CD4-positive, alpha-beta T cell treated with Interleukin-17A for 4 hours (primary cell): Measurements from ENCODE around the gene RCOR1.
"Not testable (repeated sequence)": the region's sequence is repeated elsewhere in the genome, so short reads cannot be mapped to it uniquely, and the experiment has no call there.

Experiments used
- DNase-seq: peaks from one replicate; pipeline ENCODE4 v3.0.0-alpha.2; 2020; ENCODE audit warnings: mixed read lengths

Gene RCOR1

GRCh38 chr14:102571478-102572042 is 20.9 kb upstream of the RCOR1 start:
- DNase-seq: no peak

DNA sequence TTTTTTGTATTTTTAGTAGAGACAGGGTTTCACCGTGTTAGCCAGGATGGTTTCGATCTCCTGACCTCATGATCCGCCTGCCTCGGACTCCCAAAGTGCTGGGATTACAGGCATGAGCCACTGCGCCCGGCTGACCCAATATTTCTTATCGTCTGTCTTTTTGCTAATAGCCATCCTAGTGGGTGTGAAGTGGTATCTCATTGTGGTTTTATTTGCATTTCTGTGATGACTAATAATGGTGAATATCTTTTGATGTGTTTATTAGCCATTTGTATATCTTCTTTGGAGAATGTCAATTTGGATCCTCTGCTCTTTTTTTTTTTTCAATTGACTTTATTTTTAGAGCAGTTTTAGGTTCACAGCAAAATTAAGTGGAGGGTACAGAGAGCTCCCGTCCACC is 19.3 kb upstream of the RCOR1 start:
- not testable (repeated sequence) for DNase-seq

DNA sequence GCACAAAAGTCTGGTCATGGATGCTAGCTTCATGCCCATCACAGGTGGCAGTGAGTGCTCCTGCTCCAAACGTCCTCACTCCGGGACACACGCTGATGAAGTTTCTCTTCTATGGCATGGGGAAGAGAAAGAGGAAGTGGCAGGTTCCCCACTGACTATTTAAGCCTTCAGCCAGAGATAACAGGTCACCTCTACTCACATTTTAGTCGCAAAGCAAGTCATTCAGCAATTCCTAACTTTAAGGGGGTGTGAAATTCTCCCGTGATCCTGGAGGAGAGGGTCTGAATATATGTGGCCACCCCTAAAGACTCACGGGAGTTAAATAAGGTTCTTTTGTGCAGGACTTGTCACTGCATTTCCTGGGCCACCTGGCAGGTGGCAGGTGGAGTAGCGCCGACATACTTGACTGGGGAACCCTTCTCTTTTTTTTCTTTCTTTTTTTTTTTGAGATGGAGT is 18.8 kb upstream of the RCOR1 start:
- no peak for DNase-seq

DNA sequence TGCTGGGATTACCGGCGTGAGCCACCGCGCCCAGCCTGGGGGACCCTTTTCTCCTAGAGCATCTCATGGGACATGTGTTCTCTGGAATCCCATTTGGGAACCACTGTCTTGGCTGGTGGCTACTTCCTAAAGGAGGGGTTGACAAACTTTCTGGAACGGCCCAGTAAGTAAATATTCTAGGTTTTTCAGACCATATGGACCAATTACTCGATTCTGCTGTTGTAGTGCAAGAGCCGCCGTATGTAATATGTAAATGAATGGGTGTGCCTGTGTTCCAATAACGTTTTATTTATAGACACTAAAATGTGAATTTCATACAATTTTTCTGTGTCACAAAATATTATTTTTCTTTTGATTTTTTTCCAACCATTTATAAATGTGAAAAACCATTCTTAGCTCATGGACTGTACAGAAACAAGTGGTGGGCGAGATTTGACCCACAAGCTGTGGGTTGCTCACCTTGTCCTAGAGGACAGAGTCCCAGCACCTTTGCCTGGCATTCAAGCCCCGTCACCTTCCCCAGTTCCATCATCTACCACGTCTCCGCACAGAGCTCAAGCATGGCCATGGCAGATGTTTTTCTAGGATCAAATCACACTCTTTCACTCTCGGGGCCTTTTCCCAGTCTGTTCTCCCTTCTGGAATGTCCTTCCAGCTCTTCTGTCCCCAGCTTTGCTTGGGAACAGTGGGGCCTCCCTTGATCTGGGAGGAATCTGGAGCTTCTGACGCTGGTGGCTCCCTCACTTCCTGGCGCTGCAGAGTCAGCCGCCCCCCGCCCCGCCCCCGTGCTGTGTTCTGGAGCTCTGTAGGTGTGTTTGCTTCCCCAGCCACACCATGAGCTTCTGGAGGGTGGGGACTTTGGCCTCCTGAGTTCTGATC is 17.9 kb upstream of the RCOR1 start:
- DNase-seq: no peak

GRCh38 chr14:102575160-102575845 is 17.1 kb upstream of the RCOR1 start:
- DNase-seq: no peak

DNA sequence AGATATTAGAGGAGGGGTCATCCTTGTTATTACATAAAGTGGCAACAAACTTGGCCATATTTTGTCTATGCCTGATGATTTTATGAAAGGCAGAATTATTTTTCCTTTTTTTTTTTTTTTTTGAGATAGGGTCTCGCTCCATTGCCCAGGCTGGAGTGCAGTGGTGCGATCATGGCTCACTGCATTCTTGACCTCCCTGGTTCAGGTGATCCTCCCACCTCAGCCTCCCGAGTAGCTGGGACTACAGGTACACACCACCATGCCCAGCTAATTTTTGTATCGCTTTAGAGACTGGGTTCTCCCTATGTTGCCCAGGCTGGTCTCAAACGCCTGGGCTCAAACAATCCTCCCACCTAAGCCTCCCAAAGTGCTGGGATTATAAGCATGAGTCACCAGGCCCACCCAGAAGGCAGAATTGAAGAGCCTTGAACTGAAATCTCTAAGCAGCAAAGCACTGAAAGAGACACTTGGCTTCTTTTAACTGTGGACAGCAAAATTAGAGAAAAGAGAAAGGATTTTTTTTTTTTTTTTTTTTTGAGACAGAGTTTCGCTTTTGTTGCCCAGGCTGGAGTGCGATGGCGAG is 16.5 kb upstream of the RCOR1 start:
- not testable (repeated sequence) for DNase-seq

DNA sequence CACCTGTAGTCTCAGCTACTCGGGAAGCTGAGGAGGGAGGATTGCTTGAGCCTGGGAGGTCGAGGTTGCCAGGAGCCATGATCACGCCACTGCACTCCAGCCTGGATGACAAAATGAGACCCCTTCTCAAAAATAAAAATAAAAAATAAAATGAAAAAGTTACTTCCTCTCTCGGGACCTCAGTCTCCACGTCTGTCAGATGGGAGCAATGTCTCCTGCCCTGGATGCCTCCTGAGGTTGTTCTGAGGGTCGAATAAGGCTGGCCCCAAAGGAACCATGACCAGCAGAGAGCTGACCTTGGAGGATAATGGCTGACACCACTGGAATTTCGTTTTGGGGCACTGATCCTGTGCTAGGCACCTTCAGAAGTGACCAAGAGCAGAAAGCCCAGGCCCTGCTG is 13.6 kb upstream of the RCOR1 start:
- no peak for DNase-seq

DNA sequence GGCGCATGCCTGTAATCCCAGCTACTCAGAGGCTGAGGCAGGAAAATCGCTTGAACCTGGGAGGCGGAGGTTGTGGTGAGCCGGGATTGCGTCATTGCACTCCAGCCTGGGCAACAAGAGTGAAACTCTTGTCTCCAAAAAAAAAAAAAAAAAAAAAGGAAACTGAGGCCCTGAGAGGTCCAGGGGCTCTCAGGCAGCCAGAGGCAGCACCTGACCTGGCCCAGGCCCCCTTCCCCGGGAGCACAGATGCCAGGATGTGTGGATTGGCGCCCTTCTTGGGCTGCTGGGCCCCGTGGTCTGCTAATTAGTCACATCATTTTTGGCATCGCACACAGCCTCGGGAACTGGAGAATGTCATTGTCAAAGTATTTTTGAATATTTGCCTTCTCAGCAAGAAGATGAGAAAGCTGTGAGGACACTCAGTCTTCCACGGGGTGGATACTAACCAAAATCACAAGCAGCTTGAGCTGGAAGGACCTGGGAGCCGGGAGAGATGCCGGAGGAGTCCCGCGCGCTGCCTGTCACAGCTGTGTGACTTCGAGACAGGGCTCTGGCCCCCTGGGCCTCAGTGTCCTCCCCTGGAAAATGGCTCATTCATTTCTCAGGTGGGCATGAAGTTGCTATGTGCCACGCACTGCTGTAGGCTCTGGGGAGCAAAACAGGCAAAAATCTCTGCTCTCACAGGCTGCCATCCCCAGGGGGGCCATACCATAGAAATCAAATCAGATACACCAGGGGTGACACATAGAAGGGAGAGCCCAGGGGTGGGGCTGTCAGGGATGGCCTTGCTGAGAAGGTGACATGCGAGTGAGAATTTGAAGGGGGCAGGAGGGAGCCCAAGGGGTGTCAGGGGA is 12.5 kb upstream of the RCOR1 start:
- no peak for DNase-seq

DNA sequence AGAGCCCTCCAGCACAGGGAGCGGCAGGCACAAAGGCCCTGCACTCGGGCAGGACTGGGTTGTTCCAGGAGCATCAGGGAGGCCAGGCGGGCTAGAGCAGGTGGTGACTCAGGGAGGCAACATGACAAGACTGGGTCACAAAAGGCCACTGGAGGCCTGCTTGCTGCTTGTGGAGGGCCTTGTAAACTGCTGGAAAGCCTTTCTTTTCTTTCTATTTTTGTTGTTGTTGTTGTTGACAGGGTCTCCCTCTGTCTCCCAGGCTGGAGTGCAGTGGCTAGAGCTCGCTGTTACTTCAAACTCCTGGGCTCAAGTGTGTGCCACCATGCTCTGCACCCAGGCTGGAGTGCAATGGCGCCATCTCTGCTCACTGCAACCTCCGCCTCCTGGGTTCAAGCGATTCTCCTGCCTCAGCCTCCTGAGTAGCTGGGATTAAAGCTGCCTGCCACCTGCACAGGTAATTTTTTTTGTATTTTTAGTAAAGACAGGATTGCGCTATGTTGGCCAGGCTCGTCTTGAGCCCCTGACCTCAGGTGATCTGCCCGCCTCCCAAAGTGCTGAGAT is 11.8 kb upstream of the RCOR1 start:
- no peak for DNase-seq

DNA sequence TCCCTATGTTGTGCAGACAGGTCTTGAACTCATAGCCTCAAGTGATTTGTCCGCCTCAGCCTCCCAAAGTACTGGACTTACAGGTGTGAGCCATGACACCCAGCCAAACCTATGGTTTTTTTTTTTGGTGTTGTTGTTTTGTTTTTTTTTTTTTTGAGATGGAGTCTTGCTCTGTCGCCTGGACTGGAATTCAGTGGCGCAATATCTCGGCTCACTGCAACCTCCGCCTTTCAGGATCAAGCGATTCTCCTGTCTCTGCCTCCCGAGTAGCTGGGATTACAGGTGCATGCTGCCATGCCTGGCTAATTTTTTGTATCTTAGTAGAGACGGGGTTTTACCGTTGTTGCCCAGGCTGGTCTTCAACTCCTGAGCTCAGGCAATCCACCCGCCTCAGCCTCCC is 11.3 kb upstream of the RCOR1 start:
- DNase-seq: no peak

- no peak for DNase-seq
Observed at GRCh38 chr14:102583726-102584125, 8.7 kb upstream of the RCOR1 start.

DNA sequence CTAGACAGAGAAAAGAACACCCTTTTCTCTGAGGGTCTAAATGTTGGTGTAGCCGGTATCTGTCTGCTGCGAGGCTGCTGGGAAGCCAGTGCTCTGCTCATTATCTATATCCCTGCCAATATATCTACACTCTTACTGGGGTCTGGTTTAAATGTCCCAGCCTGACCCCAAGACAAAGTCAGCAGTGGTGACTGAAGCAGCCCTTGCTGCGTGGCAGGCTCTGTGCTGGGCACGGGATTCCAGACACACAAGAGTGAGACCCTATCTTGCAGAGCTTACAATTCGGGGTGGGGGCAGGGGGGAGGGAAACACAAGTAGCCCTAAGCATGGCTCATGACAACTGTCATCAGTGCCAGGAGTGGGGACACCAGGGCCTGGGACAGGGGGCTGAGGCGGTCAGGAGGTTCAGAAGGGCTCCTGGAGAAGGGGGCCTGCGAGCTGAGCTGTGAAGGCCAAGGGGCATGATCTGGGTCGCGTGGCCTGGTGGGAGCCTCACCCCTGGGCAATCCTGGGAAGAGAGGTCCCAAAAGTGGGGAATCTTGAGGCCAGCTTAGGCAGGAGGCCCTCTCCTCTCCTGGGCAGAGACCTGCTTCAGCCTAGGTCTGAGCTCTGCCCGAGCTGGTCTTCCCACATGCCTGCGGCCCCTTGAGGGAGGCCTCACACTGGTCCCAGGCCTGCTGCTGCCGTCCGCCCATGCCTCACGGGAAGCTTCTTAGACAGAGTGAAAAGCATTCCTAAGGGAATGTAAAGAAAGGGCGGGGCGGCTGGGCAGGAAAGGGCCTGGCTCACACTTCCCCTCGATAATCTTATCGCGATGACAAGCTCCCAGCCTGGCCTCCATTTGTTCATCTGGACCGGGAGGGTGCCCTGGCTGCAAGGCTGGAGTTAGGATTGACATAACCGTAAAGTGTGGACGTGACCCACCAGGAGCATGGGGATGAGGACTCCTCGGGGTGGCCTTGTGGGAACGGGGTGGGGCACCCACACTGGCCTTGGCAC is 7.3 kb upstream of the RCOR1 start:
- no peak for DNase-seq

DNA sequence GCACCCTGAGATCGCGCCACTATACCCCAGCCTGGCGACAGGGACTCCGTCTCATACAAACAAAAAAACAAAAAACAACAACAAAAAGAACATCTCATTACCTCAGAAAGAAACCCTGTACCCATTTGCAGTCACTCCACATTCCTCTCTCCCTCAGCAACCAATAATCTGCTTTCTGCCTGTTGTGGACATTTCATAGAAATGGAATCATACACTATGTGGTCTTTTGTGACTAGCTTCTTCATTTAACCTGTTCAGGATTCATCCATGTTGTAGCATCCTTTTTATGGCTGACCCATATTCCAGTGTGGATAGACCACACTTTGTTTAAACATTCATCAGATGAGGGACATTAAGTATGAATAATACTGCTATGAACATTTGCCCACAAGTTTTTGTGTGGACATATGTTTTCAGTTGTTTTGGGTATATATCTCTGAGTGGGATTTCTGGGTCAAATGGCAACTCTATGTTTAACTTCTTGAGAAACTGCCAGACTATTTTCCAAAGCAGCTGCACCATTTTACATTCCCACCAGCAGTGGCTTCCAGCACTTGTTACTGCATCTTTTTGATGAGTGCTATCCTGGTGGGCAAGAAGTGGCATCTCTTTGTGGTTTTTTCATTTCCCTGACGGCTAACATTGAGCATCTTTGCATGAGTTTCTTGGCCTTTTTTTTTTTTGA is 5.9 kb upstream of the RCOR1 start:
- no peak for DNase-seq

DNA sequence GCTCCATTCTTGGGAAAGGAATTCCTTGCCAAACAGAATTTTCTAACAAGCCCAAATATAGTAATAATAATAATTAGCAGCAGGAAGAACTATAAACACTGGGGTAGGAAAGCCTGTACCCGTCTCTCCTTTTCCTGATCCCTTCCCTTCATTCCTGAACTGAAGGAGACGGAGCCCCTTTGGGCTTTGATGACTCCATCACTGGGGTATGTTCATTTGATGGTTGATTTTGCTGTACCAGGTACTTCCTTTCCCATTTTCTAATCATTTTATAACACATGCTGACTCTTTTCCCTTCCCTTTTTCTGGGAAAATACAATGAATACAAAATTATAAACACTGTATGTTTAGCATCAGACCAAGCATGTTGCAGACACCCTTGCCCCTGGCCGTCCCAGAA is 3.6 kb upstream of the RCOR1 start:
- no peak for DNase-seq

- no peak for DNase-seq
Observed at GRCh38 chr14:102589761-102590290, 2.6 kb upstream of the RCOR1 start.

DNA sequence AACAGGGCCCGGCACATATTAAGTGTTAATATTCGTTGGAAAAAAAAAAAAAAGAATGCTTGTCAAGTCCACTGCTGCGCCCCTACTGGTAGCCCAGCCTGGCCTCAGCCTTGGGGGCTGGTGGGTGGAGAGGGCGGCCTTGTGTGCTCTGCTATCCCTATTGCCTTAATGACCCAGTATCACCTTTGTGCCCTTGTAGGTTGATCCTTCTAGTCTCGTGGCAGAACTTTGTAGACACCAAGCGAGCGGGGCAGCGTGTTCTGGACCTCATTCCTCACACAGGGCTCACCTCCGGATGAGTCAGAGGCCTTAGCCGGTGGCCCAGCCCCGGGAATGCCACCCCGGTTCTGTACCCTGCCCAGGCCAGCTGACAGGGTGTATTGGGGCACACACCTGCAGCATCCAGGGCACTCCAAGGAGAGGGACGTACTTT is 1.8 kb upstream of the RCOR1 start:
- no peak for DNase-seq

DNA sequence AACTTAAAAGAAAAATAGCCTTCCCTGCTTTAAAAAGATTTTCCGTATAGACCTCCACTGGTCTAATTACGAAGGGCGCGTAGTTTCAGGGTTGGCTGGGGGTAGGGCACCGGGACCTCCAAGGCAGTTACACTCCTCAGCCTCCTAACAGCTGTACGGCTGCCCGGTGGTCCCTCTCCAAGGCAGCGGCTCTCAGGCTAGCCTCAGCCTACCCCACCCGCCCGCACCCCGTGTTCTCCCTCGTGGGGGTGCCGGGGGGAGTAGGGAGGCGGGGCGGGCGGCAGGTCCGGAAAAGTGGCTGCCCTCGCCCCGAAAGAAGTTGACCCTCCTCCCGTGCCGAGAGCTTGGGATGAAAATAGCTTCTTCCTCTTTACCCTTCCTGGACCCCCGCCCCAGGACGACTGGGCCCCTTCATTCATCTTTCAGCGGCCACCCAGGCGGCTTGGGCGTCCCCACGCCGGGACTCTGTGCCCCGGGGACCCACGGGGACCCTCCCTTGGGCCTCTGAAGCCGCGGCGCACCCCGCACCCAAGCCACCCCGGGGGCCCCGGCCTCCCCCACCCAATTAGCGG is 991 bp upstream of the RCOR1 start:
- DNase-seq: no peak

- no peak for DNase-seq
Observed at GRCh38 chr14:102592763-102593060, 263 bp downstream of the RCOR1 start.

GRCh38 chr14:102593061-102593824 is 794 bp downstream of the RCOR1 start:
- DNase-seq: peak; percentile 71
